C4-2B (cell line): Measurements from ENCODE around the gene ZNF320.
"Not testable (repeated sequence)": the region's sequence is repeated elsewhere in the genome, so short reads cannot be mapped to it uniquely, and the experiment has no call there.

Source experiments
- H3K27ac ChIP-seq: fragments of 450-650 bp; 2 replicates; pipeline ENCODE4 v1.5.1; 2017
- ZFX ChIP-seq: fragments of 450-650 bp; IDR thresholded peaks from 2 replicates; pipeline ENCODE4 v1.6.1; 2017
- TF ChIP-seq, protein P1 (sequence below): fragments of 450-650 bp; conservative IDR thresholded peaks from 2 replicates; pipeline ENCODE4 v1.5.1; 2017; ENCODE audit warnings: mild to moderate bottlenecking

ZNF320 gene

GRCh38 chr19:52942386-52943133 is 45.1 kb upstream of the ZNF320 start:
- no peak for TF ChIP-seq ZFX
- TF ChIP-seq, protein P1, sequence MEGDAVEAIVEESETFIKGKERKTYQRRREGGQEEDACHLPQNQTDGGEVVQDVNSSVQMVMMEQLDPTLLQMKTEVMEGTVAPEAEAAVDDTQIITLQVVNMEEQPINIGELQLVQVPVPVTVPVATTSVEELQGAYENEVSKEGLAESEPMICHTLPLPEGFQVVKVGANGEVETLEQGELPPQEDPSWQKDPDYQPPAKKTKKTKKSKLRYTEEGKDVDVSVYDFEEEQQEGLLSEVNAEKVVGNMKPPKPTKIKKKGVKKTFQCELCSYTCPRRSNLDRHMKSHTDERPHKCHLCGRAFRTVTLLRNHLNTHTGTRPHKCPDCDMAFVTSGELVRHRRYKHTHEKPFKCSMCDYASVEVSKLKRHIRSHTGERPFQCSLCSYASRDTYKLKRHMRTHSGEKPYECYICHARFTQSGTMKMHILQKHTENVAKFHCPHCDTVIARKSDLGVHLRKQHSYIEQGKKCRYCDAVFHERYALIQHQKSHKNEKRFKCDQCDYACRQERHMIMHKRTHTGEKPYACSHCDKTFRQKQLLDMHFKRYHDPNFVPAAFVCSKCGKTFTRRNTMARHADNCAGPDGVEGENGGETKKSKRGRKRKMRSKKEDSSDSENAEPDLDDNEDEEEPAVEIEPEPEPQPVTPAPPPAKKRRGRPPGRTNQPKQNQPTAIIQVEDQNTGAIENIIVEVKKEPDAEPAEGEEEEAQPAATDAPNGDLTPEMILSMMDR, result no peak
- H3K27ac ChIP-seq, result peak overlapping the region; percentile 70

- TF ChIP-seq, protein P1, result no peak
- TF ChIP-seq ZFX, result no peak
- peak overlapping the region; percentile 70 for H3K27ac ChIP-seq
Measured at GRCh38 chr19:52941941-52942385, 44.5 kb upstream of the ZNF320 start.

- H3K27ac ChIP-seq, result peak overlapping the region; percentile 70
Measured at GRCh38 chr19:52941523-52941922, 44.1 kb upstream of the ZNF320 start.

- H3K27ac ChIP-seq, result not testable (repeated sequence)
Measured at GRCh38 chr19:52940905-52941304, 43.5 kb upstream of the ZNF320 start.

DNA sequence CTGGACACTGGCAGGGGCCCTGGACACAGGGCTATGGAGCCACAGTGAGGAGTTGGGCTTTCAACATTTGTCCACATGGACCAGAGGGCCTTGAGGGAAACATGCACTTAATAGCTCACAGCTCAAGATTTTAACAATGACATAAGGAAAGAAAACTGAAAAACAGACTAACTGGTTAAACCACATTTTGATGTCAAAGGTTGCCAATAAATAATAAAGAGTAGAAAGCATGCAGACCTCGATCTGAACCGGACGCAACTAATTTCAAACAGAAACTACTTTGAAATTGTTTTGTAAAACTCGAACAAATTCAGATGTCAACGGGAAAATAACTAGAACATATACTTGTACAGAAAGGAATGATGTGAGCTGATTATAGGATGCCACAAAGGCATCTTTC is 41.3 kb upstream of the ZNF320 start:
- peak overlapping the region; percentile 64 for H3K27ac ChIP-seq
- TF ChIP-seq, protein P1, result no peak
- no peak for TF ChIP-seq ZFX

DNA sequence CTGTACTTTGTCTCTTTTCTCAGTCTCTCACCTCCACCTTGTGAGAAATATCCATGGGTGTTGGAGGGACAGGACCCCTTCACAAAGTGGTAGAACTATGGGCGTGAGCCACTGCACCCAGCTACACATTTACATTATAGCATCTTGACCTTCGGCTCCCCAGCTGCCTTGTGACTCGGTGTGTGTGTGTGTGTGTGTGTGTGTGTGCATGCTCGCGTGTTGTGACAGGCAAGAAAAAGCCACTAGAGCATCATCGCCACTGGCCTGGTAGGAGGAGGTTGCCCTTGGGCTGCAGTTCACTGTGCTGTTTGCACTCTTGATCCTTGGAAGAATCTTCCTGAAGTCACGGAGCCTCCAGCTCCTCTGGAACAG is 39.5 kb upstream of the ZNF320 start:
- TF ChIP-seq, protein P1, result no peak
- TF ChIP-seq ZFX, result no peak
- H3K27ac ChIP-seq, result no peak overlapping the region

DNA sequence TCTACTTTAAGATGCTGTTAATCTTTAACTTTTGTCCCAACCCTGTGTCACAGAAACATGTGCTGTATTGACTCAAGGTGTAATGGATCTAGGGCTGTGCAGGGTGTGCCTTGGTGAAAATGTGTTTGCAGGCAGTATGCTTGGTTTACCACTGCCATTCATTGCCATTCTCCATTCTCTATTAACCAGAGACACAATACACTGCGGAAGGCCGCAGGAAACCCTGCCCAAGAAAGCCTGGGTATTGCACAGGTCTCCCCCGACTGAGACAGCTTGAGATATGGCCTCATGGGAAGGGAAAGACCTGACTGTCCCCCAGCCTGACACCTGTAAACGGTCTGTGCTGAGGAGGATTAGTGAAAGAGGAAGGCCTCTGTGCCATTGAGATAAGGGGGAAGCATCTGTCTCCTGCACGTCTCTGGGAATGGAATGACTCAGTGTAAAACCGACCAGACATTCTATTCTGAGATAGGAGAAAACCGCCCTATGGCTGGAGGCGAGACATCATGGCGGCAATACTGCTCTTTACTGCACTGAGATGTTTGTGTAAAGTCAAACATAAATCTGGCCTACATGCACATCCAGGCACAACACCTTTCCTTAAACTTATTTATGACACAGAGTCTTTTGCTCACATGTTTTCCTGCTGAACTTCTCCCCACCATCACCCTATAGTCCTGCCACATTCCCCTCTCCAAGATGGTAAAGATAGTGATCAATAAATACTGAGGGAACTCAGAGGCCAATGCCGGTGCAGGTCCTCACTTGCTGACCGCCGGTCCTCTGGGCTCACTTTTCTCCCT is 38.9 kb upstream of the ZNF320 start:
- TF ChIP-seq ZFX, result no peak
- TF ChIP-seq, protein P1, result no peak
- no peak overlapping the region for H3K27ac ChIP-seq

GRCh38 chr19:52935434-52935833 is 38.0 kb upstream of the ZNF320 start:
- TF ChIP-seq, protein P1, result no peak
- no peak for TF ChIP-seq ZFX
- no peak overlapping the region for H3K27ac ChIP-seq

- H3K27ac ChIP-seq, result not testable (repeated sequence)
Measured at GRCh38 chr19:52924641-52925040, 27.2 kb upstream of the ZNF320 start.
